BJ (cell line): Measurements from ENCODE around the gene RBFA. TPM values are rescaled to one million over a fixed set of nuclear protein-coding genes. Genes with fewer than 3 reads are reported as not detected.
A peak's percentile ranks its signal among the peaks of the same experiment; 100 is the strongest.

Experiments used
- CTCF ChIA-PET: fragments of 350-600 bp; formaldehyde crosslinking; extraction: SDS; loops from one replicate; lab custom pipeline; 2021; ENCODE audit warnings: antibody characterized with exemption, inconsistent platforms; lab: Yijun Ruan, JAX
- POLR2A ChIA-PET: fragments of 300-600 bp; sonication (Branson Sonifier 250); formaldehyde crosslinking; extraction: SDS; loops from one replicate; lab custom pipeline; 2021; ENCODE audit warnings: antibody characterized with exemption; lab: Charles Lee
- DNase-seq: peaks from one replicate; pipeline ENCODE4 v3.0.0-alpha.2; 2011; ENCODE audit warnings: low read depth
- H3K27me3 ChIP-seq: 2 replicates; pipeline ENCODE4 v1.6.0; 2011; ENCODE audit warnings: low read length; ENCODE audit not compliant: control insufficient read depth, insufficient read depth
- H3K36me3 ChIP-seq: 2 replicates; pipeline ENCODE4 v1.5.1; 2011; ENCODE audit warnings: low read length; ENCODE audit not compliant: control insufficient read depth, insufficient read depth
- H3K4me3 ChIP-seq: 2 replicates; pipeline ENCODE4 v1.5.1; 2011; ENCODE audit warnings: low read depth, mild to moderate bottlenecking, control low read depth, low read length
- polyA plus RNA-seq: library from polyadenylated mRNA; depleted of rRNA; stranded (reverse); fragments of >200 nt; gene quantifications from 2 replicates; pipeline ENCODE4 v1.2.3, GENCODE V29; 2011
- TF ChIP-seq, protein P1 (sequence below): IDR thresholded peaks from 2 replicates; pipeline ENCODE4 v1.5.1; 2011; ENCODE audit warnings: low read depth, mild to moderate bottlenecking, control low read depth, inconsistent platforms, low read length, moderate library complexity; ENCODE audit not compliant: insufficient read depth

RBFA gene
- polyA plus RNA-seq, 1 experiment: 32.4 TPM

DNA sequence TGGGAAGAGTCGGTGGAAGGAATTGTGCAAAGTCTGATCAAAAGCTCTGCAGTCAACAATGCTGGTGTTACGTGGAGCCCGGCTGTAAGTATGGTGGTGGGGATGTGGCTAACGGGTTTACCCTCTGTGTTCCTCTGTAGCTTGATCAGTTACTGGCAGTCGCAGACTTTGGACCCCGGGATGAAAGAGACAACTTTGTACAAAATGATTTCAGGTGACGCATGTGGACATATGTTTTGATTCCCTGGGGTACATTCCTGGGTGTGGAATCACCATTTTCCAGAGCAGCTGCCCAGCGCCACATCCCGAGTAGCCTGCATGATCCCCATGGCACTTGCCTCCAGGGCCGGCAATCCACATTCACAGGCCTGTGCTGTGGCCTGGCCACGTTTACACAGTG is 9.8 kb downstream of the RBFA start:
- H3K36me3 ChIP-seq: peaks cover 12% of the 10 kb centered on the region
- TF ChIP-seq, protein P1, sequence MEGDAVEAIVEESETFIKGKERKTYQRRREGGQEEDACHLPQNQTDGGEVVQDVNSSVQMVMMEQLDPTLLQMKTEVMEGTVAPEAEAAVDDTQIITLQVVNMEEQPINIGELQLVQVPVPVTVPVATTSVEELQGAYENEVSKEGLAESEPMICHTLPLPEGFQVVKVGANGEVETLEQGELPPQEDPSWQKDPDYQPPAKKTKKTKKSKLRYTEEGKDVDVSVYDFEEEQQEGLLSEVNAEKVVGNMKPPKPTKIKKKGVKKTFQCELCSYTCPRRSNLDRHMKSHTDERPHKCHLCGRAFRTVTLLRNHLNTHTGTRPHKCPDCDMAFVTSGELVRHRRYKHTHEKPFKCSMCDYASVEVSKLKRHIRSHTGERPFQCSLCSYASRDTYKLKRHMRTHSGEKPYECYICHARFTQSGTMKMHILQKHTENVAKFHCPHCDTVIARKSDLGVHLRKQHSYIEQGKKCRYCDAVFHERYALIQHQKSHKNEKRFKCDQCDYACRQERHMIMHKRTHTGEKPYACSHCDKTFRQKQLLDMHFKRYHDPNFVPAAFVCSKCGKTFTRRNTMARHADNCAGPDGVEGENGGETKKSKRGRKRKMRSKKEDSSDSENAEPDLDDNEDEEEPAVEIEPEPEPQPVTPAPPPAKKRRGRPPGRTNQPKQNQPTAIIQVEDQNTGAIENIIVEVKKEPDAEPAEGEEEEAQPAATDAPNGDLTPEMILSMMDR: no peak

DNA sequence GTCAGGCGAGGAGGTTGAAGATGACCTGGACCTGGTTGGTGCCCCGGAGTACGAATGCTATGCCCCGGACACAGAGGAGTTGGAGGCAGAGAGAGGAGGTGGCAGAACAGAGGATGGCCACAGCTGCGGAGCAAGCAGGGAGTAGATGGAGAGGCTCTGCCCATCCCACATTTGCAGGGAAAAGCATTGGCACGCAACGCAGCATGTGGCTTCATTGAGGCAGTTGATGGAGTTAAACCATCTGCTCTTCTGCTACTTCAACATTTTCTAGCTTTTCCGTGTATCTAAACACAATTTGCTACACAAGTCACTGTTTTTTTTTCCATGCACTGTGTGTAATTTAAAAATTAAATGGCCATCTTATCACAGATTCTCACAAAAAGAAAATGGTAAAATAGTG is 11.8 kb downstream of the RBFA start:
- CTCF ChIA-PET: interaction anchor here (0.6 kb wide), 2 partner anchors 46 to 144 kb away, joined by 3 read pairs; no protein-coding TSS in a partner anchor
- H3K27me3 ChIP-seq: no peaks in the 10 kb centered on the region
- peaks cover 14% of the 10 kb centered on the region for H3K36me3 ChIP-seq
- DNase-seq: no peak
- TF ChIP-seq, protein P1: no peak
- H3K4me3 ChIP-seq: no peak overlapping the region
- POLR2A ChIA-PET: no interaction called here

More for the DNA sequence above, 9.8 kb downstream of the RBFA start:
- H3K4me3 ChIP-seq: no peak overlapping the region
- ChIA-PET CTCF (interaction anchor here (1.4 kb wide), 1 partner anchor 10 kb away, joined by 6 read pairs; the partner anchor contains the start of gene RBFA), POLR2A (no interaction called here)
- no peaks in the 10 kb centered on the region for H3K27me3 ChIP-seq
- peak; percentile 6 for DNase-seq

DNA sequence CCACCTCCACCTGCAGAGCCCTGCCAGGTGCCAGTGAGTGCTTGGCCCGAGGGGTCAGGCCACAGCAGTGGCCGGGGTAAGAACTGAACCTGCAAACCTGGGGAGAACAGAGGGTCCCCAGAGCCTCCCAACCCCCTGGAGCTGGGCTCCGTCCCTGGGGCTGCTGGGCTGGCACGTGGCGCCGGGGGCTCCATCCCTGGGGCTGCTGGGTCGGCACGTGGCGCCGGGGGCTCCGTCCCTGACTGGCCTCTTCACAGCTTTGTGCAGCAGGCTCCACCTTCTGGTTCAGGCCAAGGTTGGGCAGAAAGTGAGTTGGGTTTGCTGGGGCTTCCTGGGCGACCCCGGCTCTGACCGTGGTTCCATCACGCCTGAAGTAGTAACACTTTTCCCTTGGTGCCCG is 12.2 kb downstream of the RBFA start:
- H3K36me3 ChIP-seq: peaks cover 14% of the 10 kb centered on the region

DNA sequence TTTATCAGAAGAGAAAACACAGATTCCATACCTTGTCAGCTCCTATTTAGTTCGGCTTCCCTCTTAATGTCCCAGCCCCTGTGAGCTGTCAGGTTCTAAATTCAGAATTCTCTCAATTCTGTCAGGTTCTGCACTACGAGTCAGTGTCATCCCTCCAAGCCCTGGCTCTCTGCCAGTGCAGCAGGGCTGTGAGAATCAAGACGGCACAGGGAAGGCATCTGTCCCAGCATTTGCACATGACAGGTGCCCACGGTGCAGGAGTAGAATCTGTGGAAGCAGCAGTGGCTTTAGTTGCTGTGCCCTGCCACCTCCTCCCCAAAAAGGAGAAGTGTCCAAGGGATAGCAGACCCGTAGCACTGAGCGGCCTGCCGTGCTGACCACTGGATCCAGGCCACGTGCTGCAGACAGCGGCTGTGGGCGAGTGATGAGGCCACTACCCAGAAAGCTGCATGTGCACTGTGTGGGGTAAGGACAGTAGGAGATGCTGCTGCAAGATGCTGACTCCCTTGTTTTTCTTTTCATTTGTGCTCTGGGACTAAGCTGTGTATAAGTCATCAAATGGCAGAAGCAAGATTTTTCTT is 12.8 kb downstream of the RBFA start:
- TF ChIP-seq, protein P1: no peak
- CTCF ChIA-PET: no interaction called here
- Histone ChIP-seq H3K4me3 (no peak overlapping the region), H3K27me3 (no peaks in the 10 kb centered on the region), H3K36me3 (peaks cover 14% of the 10 kb centered on the region)
- DNase-seq: no peak
- POLR2A ChIA-PET: no interaction called here

More for the DNA sequence above, 12.2 kb downstream of the RBFA start:
- no peak overlapping the region for H3K4me3 ChIP-seq
- DNase-seq: no peak
- no peaks in the 10 kb centered on the region for H3K27me3 ChIP-seq
- ChIA-PET POLR2A (no interaction called here), CTCF (interaction anchor here (0.6 kb wide), 1 partner anchor 46 kb away, joined by 3 read pairs; no protein-coding TSS in a partner anchor)
- TF ChIP-seq, protein P1: no peak

DNA sequence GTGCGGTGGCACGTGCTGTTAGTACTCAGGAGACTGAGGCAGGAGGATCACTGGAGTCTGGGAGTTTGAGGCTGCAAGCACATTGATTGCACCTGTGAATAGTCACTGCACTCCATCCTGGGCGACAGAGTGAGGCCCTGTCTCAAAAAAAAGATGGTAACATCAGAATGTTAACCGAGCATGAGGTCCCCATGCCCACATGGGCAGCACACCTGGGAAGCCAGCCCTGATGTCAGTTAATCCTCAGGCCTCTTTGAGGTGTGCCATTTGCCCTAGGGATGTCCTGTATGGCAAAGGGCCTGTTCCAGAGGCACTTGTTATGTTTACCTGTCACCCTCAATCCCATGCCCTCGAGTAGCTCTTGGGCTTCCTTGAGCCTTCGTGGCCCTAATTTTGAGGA is 16.6 kb downstream of the RBFA start:
- DNase-seq: no peak
- TF ChIP-seq, protein P1: no peak
- POLR2A ChIA-PET: no interaction called here
- H3K4me3 ChIP-seq: no peak overlapping the region
- CTCF ChIA-PET: interaction anchor here (1.3 kb wide), 1 partner anchor 11 kb away, joined by 3 read pairs; no protein-coding TSS in a partner anchor
- peaks cover 9% of the 10 kb centered on the region for H3K36me3 ChIP-seq
- no peaks in the 10 kb centered on the region for H3K27me3 ChIP-seq
